ENCODE measurements around the gene CH25H.

The CH25H gene

GRCh38 chr10:89233033-89233432 lies 25.9 kb upstream of the CH25H start:
- peak; percentile 81 for DNase-seq (ENCODE audit: low spot score)

GRCh38 chr10:89228962-89229361 lies 21.8 kb upstream of the CH25H start:
- no peak for DNase-seq (ENCODE audit: low spot score)

GRCh38 chr10:89228146-89228545 lies 21.0 kb upstream of the CH25H start:
- no peak for DNase-seq (ENCODE audit: low spot score)

GRCh38 chr10:89226891-89227290 lies 19.8 kb upstream of the CH25H start:
- DNase-seq (ENCODE audit: low spot score): no peak

- DNase-seq (ENCODE audit: low spot score): peak; percentile 74
These were observed 17.8 kb upstream of the CH25H start for GRCh38 chr10:89224739-89225443.

- DNase-seq (ENCODE audit: low spot score): no peak
These were observed 14.8 kb upstream of the CH25H start for GRCh38 chr10:89221919-89222318.

- DNase-seq (ENCODE audit: low spot score): no peak
These were observed 12.5 kb upstream of the CH25H start for GRCh38 chr10:89219513-89220218.

- DNase-seq (ENCODE audit: low spot score): peak; percentile 78
These were observed 10.2 kb upstream of the CH25H start for GRCh38 chr10:89217057-89217990.

GRCh38 chr10:89216056-89216455 lies 8.9 kb upstream of the CH25H start:
- DNase-seq (ENCODE audit: low spot score): no peak

GRCh38 chr10:89215511-89215910 lies 8.4 kb upstream of the CH25H start:
- peak; percentile 71 for DNase-seq (ENCODE audit: low spot score)

GRCh38 chr10:89214566-89215165 lies 7.5 kb upstream of the CH25H start:
- no peak for DNase-seq (ENCODE audit: low spot score)

- DNase-seq (ENCODE audit: low spot score): no peak
These were observed 6.2 kb upstream of the CH25H start for GRCh38 chr10:89213191-89213808.

- no peak for DNase-seq (ENCODE audit: low spot score)
These were observed 3.8 kb upstream of the CH25H start for GRCh38 chr10:89210794-89211425.

- DNase-seq (ENCODE audit: low spot score): no peak
These were observed 2.6 kb upstream of the CH25H start for GRCh38 chr10:89209718-89210117.

- no peak for DNase-seq (ENCODE audit: low spot score)
These were observed 859 bp upstream of the CH25H start for GRCh38 chr10:89207801-89208551.

GRCh38 chr10:89206402-89207180 lies 526 bp downstream of the CH25H start:
- no peak for DNase-seq (ENCODE audit: low spot score)

GRCh38 chr10:89204621-89205185 lies 2.4 kb downstream of the CH25H start:
- no peak for DNase-seq (ENCODE audit: low spot score)

GRCh38 chr10:89203237-89203636 lies 3.9 kb downstream of the CH25H start:
- DNase-seq (ENCODE audit: low spot score): no peak

- no peak for DNase-seq (ENCODE audit: low spot score)
These were observed 5.1 kb downstream of the CH25H start for GRCh38 chr10:89202033-89202425.
